ELF-1 (cell line): ENCODE measurements around the gene SMIM30.
A peak's percentile ranks its signal among the peaks of the same experiment; 100 is the strongest.

Experiments
- DNase-seq: peaks from one replicate; pipeline ENCODE4 v3.0.0-alpha.2; 2016; ENCODE audit warnings: low read depth, low spot score

Gene SMIM30

GRCh38 chr7:113100121-113100603 is 18.2 kb downstream of the SMIM30 start:
- DNase-seq: no peak

GRCh38 chr7:113099284-113099919 is 19.0 kb downstream of the SMIM30 start:
- DNase-seq: peak; percentile 68

GRCh38 chr7:113094517-113095249 is 23.7 kb downstream of the SMIM30 start:
- no peak for DNase-seq

GRCh38 chr7:113093561-113093960 is 24.8 kb downstream of the SMIM30 start:
- DNase-seq: no peak

- DNase-seq: no peak
Observed at GRCh38 chr7:113092762-113093161, 25.6 kb downstream of the SMIM30 start.

- no peak for DNase-seq
Observed at GRCh38 chr7:113087071-113087998, 31.0 kb downstream of the SMIM30 start.

- DNase-seq: peak; percentile 84
Observed at GRCh38 chr7:113086431-113086888, 31.9 kb downstream of the SMIM30 start, which contains the start of gene GPR85. GPR85 (minus strand) TSS chr7:113086827; CDS start chr7:113084721, 2,106 bp downstream.

GRCh38 chr7:113085781-113086390 is 32.5 kb downstream of the SMIM30 start:
- DNase-seq: no peak

- DNase-seq: no peak
Observed at GRCh38 chr7:113084496-113085172, 33.7 kb downstream of the SMIM30 start.

GRCh38 chr7:113083816-113084495 is 34.4 kb downstream of the SMIM30 start:
- DNase-seq: no peak

- DNase-seq: no peak
Observed at GRCh38 chr7:113083132-113083815, 35.1 kb downstream of the SMIM30 start.

GRCh38 chr7:113078331-113078730 is 40.0 kb downstream of the SMIM30 start:
- DNase-seq: no peak

- DNase-seq: no peak
Observed at GRCh38 chr7:113076703-113077102, 41.7 kb downstream of the SMIM30 start.

GRCh38 chr7:113071465-113071864 is 46.9 kb downstream of the SMIM30 start:
- DNase-seq: no peak
